Peyer's patch (tissue), 4 donors: Measurements from ENCODE around the gene MACROH2A1.

ENCODE experiments used
- CTCF ChIP-seq, 6 experiments: fragments of 450-650 bp in 4 of 6; fragments of 200-600 bp in 2 of 6; sonication (generic) in 1 of 6; IDR thresholded peaks; one replicate each; pipeline ENCODE4 v1.5.1; 2017 to 2019; ENCODE audit warnings: antibody characterized with exemption in 6 of 6, mild to moderate bottlenecking in 3 of 6, moderate library complexity in 1 of 6
- POLR2A ChIP-seq, 2 donors: fragments of 450-650 bp; IDR thresholded peaks; one replicate each; pipeline ENCODE4 v1.5.1; 2017; ENCODE audit warnings: antibody characterized with exemption in 2 of 2, mild to moderate bottlenecking in 2 of 2, moderate library complexity in 2 of 2

- no peak for TF ChIP-seq POLR2A (IDR thresholded peaks at IDR 0.05)
- TF ChIP-seq CTCF (IDR thresholded peaks at IDR 0.05) = no peak
Measured at GRCh38 chr5:135435467-135436330, 36.7 kb upstream of the MACROH2A1 start.
